T-cell (primary cell): ENCODE measurements around the gene RAB9A. TPM values are rescaled to one million over a fixed set of nuclear protein-coding genes. Genes with fewer than 3 reads are reported as not detected.
"Not testable (repeated sequence)": the region's sequence is repeated elsewhere in the genome, so short reads cannot be mapped to it uniquely, and the experiment has no call there.

ENCODE experiments used
- ATAC-seq, 4 experiments: fragments of 200-7000 bp in 3 of 4; fragments of 150-1000 bp in 1 of 4; cut with Tn5 transposase; replicated peaks in 1 of 4; 1 replicate in 3 of 4; 2 replicates in 1 of 4; pipeline ENCODE4 v1.10.0; 2021; ENCODE audit warnings: moderate library complexity in 3 of 4, mild to moderate bottlenecking in 2 of 4, moderate number of reproducible peaks in 1 of 4
- CTCF ChIA-PET, 2 donors: fragments of 300-600 bp; sonication (Branson Sonifier 250); formaldehyde crosslinking; loops; one replicate each; lab custom pipeline; 2022; ENCODE audit warnings: antibody characterized with exemption in 2 of 2; lab: Charles Lee
- POLR2A ChIA-PET, 2 donors: fragments of 300-600 bp; sonication (Branson Sonifier 250); formaldehyde crosslinking; loops; one replicate each; lab custom pipeline; 2022; ENCODE audit warnings: antibody characterized with exemption in 2 of 2; lab: Charles Lee
- DNase-seq, 35 experiments: peaks; one replicate each; pipeline versions ENCODE4 v3.0.0 to v3.0.0-alpha.2; 2013 to 2023
- H3K27ac ChIP-seq: one replicate; pipeline ENCODE4 v1.5.1; 2013; ENCODE audit warnings: low read length
- H3K27me3 ChIP-seq, 2 experiments: replicated peaks in 1 of 2; 1 replicate in 1 of 2; 2 replicates in 1 of 2; pipeline versions ENCODE4 v1.6.1 to v1.7.0; 2013; ENCODE audit warnings: low read length in 1 of 2, mixed read lengths in 1 of 2; ENCODE audit not compliant: control insufficient read depth in 2 of 2, insufficient read depth in 2 of 2; ENCODE audit errors: extremely low read depth in 1 of 2
- H3K36me3 ChIP-seq, 2 donors: 1 replicate in 1 of 2; 2 replicates in 1 of 2; pipeline versions ENCODE4 v1.6.1 to v1.7.0; 2013; ENCODE audit warnings: low read length in 1 of 2; ENCODE audit not compliant: control insufficient read depth in 2 of 2, insufficient read depth in 1 of 2; ENCODE audit errors: extremely low read depth in 1 of 2
- H3K4me1 ChIP-seq, 2 experiments: 1 replicate in 1 of 2; 2 replicates in 1 of 2; pipeline versions ENCODE4 v1.6.1 to v1.7.0; 2013; ENCODE audit warnings: low read length in 2 of 2, mixed read lengths in 1 of 2; ENCODE audit not compliant: insufficient read depth in 2 of 2, control insufficient read depth in 1 of 2; ENCODE audit errors: extremely low read depth in 1 of 2
- H3K4me3 ChIP-seq, 2 donors: 1 replicate in 1 of 2; 2 replicates in 1 of 2; pipeline versions ENCODE4 v1.5.1 to v1.7.0; 2013; ENCODE audit warnings: mild to moderate bottlenecking in 2 of 2, low read length in 1 of 2, moderate library complexity in 1 of 2; ENCODE audit not compliant: control insufficient read depth in 1 of 2; ENCODE audit errors: extremely low read depth in 1 of 2
- H3K9me3 ChIP-seq: 2 replicates; pipeline ENCODE4 v1.7.0; 2013
- H3K27ac Mint-ChIP-seq, 2 donors: one replicate each; pipeline ENCODE4 v1.8.0; 2020 to 2021; ENCODE audit warnings: mild to moderate bottlenecking in 2 of 2, mixed read lengths in 2 of 2
- H3K27me3 Mint-ChIP-seq, 2 donors: one replicate each; pipeline ENCODE4 v1.8.0; 2021 to 2022; ENCODE audit warnings: mixed read lengths in 2 of 2
- H3K36me3 Mint-ChIP-seq: one replicate; pipeline ENCODE4 v1.8.0; 2021; ENCODE audit warnings: mixed read lengths
- H3K4me1 Mint-ChIP-seq, 3 donors: one replicate each; pipeline ENCODE4 v1.8.0; 2020 to 2022; ENCODE audit warnings: mixed read lengths in 3 of 3, mild to moderate bottlenecking in 1 of 3
- H3K4me3 Mint-ChIP-seq, 3 donors: one replicate each; pipeline ENCODE4 v1.8.0; 2020 to 2022; ENCODE audit warnings: mild to moderate bottlenecking in 3 of 3, mixed read lengths in 3 of 3, moderate library complexity in 3 of 3
- H3K9me3 Mint-ChIP-seq, 3 donors: one replicate each; pipeline ENCODE4 v1.8.0; 2020 to 2022; ENCODE audit warnings: mixed read lengths in 3 of 3
- WGBS: methylation state at CpG from one replicate; pipeline ENCODE4 v1.1.5; 2013; ENCODE audit warnings: missing lambda C conversion rate; ENCODE audit not compliant: insufficient coverage; 5-methylcytosine and 5-hydroxymethylcytosine counted together
- total RNA-seq, 35 experiments: library from RNA in 6 of 35; stranded (reverse) in 6 of 35; fragments of 120-200 nt in 1 of 35; gene quantifications; one replicate each; pipeline versions ENCODE4 v1.2.1 to v1.2.4 and lab custom pipeline; 2013 to 2026

The RAB9A gene
- total RNA-seq, 5 donors from 2014 or later (not counting 1 experiment from before 2014, with no cell fraction given): 12.2 to 27.3 (median 16.4) TPM

DNA sequence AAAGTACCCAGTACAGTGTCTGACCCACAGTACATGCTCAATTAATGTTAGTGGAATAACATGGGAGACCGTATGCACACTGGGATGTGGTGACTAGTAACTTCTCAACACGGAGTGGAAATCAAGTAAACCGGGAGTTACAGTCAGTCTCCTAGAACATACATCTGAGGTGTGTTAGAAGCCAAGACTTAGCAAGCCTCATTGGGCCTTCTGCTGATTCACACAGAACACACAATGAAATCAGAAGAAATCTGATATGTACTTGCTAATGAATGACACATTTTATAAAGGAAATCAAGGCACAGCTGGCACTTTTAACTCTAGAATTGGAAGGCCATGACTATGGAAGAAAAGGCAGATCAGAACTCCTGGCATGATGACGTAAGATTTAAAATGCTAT, 32.4 kb downstream of the RAB9A start:
- H3K4me3 Mint-ChIP-seq: no peak overlapping the region
- no CpG with 5 or more reads among the region's 4 CpGs for WGBS
- Histone ChIP-seq H3K4me1 (peaks cover 5 to 51% of the 10 kb centered on the region in 2 experiments), H3K27ac (no peak overlapping the region), H3K9me3 (no peaks in the 10 kb centered on the region), H3K36me3 (peaks cover 0 to 7% of the 10 kb centered on the region in 2 donors), H3K4me3 (no peak overlapping the region), H3K27me3 (no peaks in the 10 kb centered on the region)
- H3K9me3 Mint-ChIP-seq: no peaks in the 10 kb centered on the region
- peaks cover 0 to 7% of the 10 kb centered on the region in 2 donors for H3K27me3 Mint-ChIP-seq
- H3K36me3 Mint-ChIP-seq: peaks cover 37% of the 10 kb centered on the region
- no peak for ATAC-seq
- ChIA-PET POLR2A (no interaction called here), CTCF (interaction anchor here in 1 of 2 donors (0.7 kb wide), 1 partner anchor 15 kb away, joined by 3 read pairs; no protein-coding TSS in a partner anchor)
- no peak for DNase-seq
- peaks cover 58 to 75% (median 69%) of the 10 kb centered on the region in 3 donors for H3K4me1 Mint-ChIP-seq
- H3K27ac Mint-ChIP-seq: peak overlapping the region in 1 of 2 donors; percentile 84

DNA sequence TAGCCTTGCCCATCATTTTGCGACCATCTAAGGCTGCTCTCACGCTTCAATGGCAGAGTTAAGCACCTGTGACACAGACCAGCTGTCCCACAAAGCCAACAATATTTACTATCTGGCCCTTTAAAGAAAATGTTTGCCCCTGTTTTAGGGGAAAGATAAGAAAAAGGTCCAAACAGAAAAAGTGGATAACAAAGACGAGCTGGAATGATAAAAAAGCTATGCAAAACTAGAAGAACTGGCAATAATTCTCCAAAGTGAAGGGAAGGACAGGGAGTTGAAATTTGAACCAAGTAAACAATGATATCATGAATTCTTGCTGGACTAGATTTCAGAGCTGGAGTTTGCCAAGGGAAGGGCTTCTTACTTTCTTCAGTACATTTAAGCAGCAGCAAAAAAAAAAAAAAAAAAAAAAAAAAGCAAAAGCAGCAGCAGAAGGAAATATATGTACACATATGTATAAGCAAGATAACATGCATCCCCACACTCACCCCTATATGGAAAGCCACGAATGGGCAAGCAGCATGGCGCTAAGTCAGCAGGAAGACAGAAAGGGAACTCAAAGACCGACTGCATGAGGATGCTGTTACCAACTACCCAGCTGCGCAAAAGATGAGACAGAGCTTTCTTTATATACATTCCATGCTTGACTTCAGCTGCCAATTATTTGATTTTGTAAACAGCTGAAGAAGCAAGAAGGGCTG, 33.0 kb downstream of the RAB9A start:
- 20% methylated on average over 1 of the region's 7 CpGs for WGBS
- Histone ChIP-seq H3K27ac (no peak overlapping the region), H3K4me3 (no peak overlapping the region), H3K9me3 (no peaks in the 10 kb centered on the region), H3K36me3 (peaks cover 0 to 7% of the 10 kb centered on the region in 2 donors), H3K4me1 (peaks cover 5 to 48% of the 10 kb centered on the region in 2 experiments), H3K27me3 (no peaks in the 10 kb centered on the region)
- H3K36me3 Mint-ChIP-seq: peaks cover 42% of the 10 kb centered on the region
- no peak for ATAC-seq
- ChIA-PET CTCF (interaction anchor here (0.6 to 0.7 kb wide), 2 partner anchors 36 to 199 kb away, joined by 3 to 4 read pairs; no protein-coding TSS in a partner anchor), POLR2A (interaction anchor here in 1 of 2 donors (0.7 kb wide), 1 partner anchor 21 kb away, joined by 3 read pairs; no protein-coding TSS in a partner anchor)
- no peaks in the 10 kb centered on the region for H3K9me3 Mint-ChIP-seq
- no peak overlapping the region for H3K4me3 Mint-ChIP-seq
- peak overlapping the region; percentile 76 to 84 for H3K27ac Mint-ChIP-seq
- no peak for DNase-seq
- peaks cover 0 to 7% of the 10 kb centered on the region in 2 donors for H3K27me3 Mint-ChIP-seq
- peaks cover 62 to 78% (median 71%) of the 10 kb centered on the region in 3 donors for H3K4me1 Mint-ChIP-seq

DNA sequence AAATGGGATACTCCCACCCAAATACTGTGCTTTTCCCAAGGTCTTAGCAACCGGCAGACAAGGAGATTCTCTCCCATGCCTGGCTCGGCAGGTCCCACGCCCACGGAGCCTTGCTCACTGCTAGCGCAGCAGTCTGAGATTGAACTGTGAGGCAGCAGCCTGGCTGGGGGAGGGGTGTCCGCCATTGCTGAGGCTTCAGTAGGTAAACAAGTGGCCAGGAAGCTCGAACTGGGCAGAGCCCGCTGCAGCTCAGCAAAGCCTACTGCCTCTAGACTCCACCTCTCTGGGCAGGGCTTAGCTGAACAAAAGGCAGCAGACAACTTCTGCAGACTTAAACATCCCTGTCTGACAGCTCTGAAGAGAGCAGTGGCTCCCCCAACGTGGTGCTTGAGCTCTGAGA, 36.0 kb downstream of the RAB9A start:
- not testable (repeated sequence) for H3K9me3 ChIP-seq, H3K36me3 ChIP-seq, H3K27ac ChIP-seq, H3K9me3 Mint-ChIP-seq, H3K4me3 ChIP-seq, H3K27me3 ChIP-seq, H3K27me3 Mint-ChIP-seq
- ChIA-PET POLR2A (interaction anchor here (0.9 to 2.3 kb wide), 3 partner anchors 8 to 10 kb away, joined by 3 to 8 read pairs (median 3); partner anchors contain the start of genes OFD1 (in 2 of the 2) and TRAPPC2 (in 2 of the 2)), CTCF (interaction anchor here (1.3 to 2.0 kb wide), 2 partner anchors 9 to 26 kb away, joined by 4 to 9 read pairs; partner anchors contain the start of genes OFD1 (in 1 of the 2) and TRAPPC2 (in 1 of the 2))
- peak; percentile 48 to 84 (median 72) for ATAC-seq
- Mint-ChIP-seq H3K4me3 (peak overlapping the region; percentile 53 to 59 (median 54)), H3K4me1 (peaks cover 56 to 81% (median 77%) of the 10 kb centered on the region in 3 donors), H3K36me3 (peaks cover 55% of the 10 kb centered on the region), H3K27ac (peak overlapping the region; percentile 83 to 91)
- peak; percentile 16 to 76 (median 58) for DNase-seq
- H3K4me1 ChIP-seq: peaks cover 0 to 22% of the 10 kb centered on the region in 2 experiments
- WGBS: 0% methylated on average over 2 of the region's 9 CpGs

DNA sequence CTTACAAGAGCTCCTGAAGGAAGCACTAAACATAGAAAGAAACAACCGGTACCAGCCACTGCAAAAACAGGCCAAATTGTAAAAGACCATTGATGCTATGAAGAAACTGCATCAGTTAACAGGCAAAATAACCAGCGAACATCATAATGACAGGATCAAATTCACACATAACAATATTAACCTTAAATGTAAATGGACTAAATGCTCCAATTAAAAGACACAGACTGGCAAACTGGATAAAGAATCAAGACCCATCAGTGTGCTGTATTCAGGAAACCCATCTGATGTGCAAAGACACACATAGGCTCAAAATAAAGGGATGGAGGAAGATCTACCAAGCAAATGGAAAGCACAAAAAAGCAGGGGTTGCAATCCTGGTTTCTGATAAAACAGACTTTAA, 37.7 kb downstream of the RAB9A start:
- H3K4me3 Mint-ChIP-seq, H3K27me3 ChIP-seq, POLR2A ChIA-PET, DNase-seq, H3K27ac ChIP-seq, H3K9me3 ChIP-seq, ATAC-seq, H3K36me3 ChIP-seq, H3K27me3 Mint-ChIP-seq, H3K4me3 ChIP-seq, H3K9me3 Mint-ChIP-seq: not testable (repeated sequence)
- WGBS: no CpG with 5 or more reads among the region's 2 CpGs
- peaks cover 63% of the 10 kb centered on the region for H3K36me3 Mint-ChIP-seq
- CTCF ChIA-PET: interaction anchor here in 1 of 2 donors (2.0 kb wide), 1 partner anchor 7 kb away, joined by 9 read pairs; the partner anchor contains the start of genes OFD1 and TRAPPC2
- H3K4me1 Mint-ChIP-seq: peaks cover 48 to 86% (median 85%) of the 10 kb centered on the region in 3 donors
- peak overlapping the region; percentile 83 to 91 for H3K27ac Mint-ChIP-seq
- H3K4me1 ChIP-seq: peaks cover 0 to 22% of the 10 kb centered on the region in 2 experiments

DNA sequence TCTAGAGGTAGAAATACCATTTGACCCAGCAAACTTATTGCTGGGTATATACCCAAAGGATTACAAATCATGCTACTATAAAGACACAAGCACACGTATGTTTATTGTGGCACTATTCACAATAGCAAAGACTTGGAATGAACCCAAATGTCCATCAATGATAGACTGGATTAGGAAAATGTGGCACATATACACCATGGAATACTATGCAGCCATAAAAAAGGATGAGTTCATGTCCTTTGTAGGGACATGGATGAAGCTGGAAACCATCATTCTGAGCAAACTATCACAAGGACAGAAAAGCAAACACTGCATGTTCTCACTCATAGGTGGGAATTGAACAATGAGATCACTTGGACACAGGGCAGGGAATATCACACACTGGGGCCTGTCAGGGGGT, 41.6 kb downstream of the RAB9A start:
- not testable (repeated sequence) for H3K4me3 Mint-ChIP-seq, ATAC-seq, H3K27ac Mint-ChIP-seq

DNA sequence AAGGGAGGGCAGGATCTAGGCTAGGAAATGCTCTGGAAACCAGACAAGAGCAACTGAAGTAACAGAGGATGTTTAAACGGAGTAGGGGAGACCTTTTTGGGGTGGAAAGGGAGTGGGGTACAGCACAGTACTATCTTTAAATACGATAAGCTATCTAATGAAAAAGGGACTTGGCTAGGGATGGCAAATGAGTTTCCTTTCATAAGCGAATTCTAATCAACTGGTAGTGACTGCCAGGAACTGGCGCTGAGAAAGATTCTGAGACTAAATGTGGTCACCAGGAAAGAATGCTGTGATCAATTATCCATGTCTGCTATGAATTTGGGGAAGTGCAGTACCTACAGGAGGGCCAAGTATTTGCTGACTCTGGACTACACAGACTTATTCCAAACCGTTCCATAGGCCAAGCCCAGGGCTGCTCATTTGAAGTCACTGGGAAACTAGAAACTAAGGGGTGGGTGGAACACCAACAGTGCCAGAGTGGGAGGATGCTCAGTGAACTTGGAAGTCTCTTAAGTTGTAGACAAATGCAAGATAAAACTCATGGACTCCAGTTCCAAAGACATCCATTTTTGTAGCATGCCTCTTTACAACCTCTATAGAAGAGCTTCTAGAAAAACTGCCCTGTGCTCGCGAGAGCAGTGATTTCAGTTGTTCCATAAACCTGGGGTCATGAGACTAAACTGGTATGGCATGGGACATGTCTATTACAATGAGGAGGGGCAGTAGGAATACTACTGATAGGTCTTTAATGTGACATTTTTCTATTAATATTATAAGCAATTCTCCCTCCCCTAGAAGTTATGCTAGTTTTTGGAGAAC, 43.5 kb downstream of the RAB9A start:
- WGBS: 100% methylated on average over 2 of the region's 7 CpGs
- Mint-ChIP-seq H3K27me3 (peaks cover 0 to 7% of the 10 kb centered on the region in 2 donors), H3K27ac (peak overlapping the region; percentile 70 to 91), H3K36me3 (peaks cover 40% of the 10 kb centered on the region), H3K4me3 (peak overlapping the region in 2 of 3 donors; percentile 20 to 57), H3K4me1 (peaks cover 51 to 84% (median 80%) of the 10 kb centered on the region in 3 donors), H3K9me3 (no peaks in the 10 kb centered on the region)
- no peak overlapping the region for H3K27ac ChIP-seq
- no peaks in the 10 kb centered on the region for H3K9me3 ChIP-seq
- peaks cover 12% of the 10 kb centered on the region in 2 experiments for H3K4me1 ChIP-seq
- ChIA-PET POLR2A (interaction anchor here in 1 of 2 donors (1.0 kb wide), 1 partner anchor 17 kb away, joined by 6 read pairs; no protein-coding TSS in a partner anchor), CTCF (no interaction called here)
- no peak for DNase-seq
- peaks cover 0 to 8% of the 10 kb centered on the region in 2 donors for H3K36me3 ChIP-seq
- no peak for ATAC-seq
- H3K27me3 ChIP-seq: no peaks in the 10 kb centered on the region
- H3K4me3 ChIP-seq: no peak overlapping the region

More for the DNA sequence above, 41.6 kb downstream of the RAB9A start:
- H3K27me3 Mint-ChIP-seq, H3K9me3 ChIP-seq, H3K27me3 ChIP-seq, DNase-seq, CTCF ChIA-PET, POLR2A ChIA-PET, H3K4me3 ChIP-seq, H3K36me3 ChIP-seq, H3K27ac ChIP-seq, H3K9me3 Mint-ChIP-seq: not testable (repeated sequence)
- Mint-ChIP-seq H3K4me1 (peaks cover 58 to 87% (median 84%) of the 10 kb centered on the region in 3 donors), H3K36me3 (peaks cover 54% of the 10 kb centered on the region)
- no CpG with 5 or more reads among the region's 1 CpG for WGBS
- peaks cover 9 to 11% of the 10 kb centered on the region in 2 experiments for H3K4me1 ChIP-seq
